DOHH2 (cell line): ENCODE data around the gene ALK.

Source experiments
- EZH2phosphoT487 ChIP-seq: fragments of 200-600 bp; sonication (generic); IDR thresholded peaks from 2 replicates; pipeline ENCODE4 v1.6.1; 2017; ENCODE audit warnings: borderline replicate concordance, mild to moderate bottlenecking, antibody characterized with exemption, low read length, moderate library complexity, mixed read lengths
- TF ChIP-seq, protein P1 (sequence below): fragments of 200-600 bp; sonication (generic); IDR thresholded peaks from one replicate; pipeline ENCODE4 v1.5.1; 2014; ENCODE audit warnings: antibody characterized with exemption, mild to moderate bottlenecking, low read depth, low read length; ENCODE audit not compliant: poor library complexity, severe bottlenecking

DNA sequence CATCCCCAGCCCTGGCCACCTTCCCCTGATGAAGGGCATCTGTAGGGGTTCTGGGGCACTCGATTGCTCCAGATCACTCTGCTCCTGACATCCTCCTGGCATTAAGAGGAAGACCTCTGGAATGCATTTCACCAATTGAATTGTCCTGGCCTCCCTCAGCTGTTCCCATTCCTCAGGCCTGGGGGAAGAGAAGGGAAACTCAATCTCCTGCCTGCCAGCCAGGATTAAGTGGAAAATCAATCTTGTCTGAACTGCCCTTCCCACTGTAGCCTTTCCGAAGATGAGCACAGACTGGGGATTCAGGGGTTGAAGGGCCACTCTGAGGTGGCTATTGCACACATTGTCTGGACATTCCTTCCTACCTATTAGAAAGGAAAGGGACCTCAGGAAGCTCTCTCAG is 99.8 kb downstream of the ALK start:
- TF ChIP-seq, protein P1, sequence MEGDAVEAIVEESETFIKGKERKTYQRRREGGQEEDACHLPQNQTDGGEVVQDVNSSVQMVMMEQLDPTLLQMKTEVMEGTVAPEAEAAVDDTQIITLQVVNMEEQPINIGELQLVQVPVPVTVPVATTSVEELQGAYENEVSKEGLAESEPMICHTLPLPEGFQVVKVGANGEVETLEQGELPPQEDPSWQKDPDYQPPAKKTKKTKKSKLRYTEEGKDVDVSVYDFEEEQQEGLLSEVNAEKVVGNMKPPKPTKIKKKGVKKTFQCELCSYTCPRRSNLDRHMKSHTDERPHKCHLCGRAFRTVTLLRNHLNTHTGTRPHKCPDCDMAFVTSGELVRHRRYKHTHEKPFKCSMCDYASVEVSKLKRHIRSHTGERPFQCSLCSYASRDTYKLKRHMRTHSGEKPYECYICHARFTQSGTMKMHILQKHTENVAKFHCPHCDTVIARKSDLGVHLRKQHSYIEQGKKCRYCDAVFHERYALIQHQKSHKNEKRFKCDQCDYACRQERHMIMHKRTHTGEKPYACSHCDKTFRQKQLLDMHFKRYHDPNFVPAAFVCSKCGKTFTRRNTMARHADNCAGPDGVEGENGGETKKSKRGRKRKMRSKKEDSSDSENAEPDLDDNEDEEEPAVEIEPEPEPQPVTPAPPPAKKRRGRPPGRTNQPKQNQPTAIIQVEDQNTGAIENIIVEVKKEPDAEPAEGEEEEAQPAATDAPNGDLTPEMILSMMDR = no peak
- TF ChIP-seq EZH2phosphoT487 = no peak
